CD4-positive, CD25-positive, alpha-beta regulatory T cell (primary cell): ENCODE measurements around the gene CCR5. TPM values are rescaled to one million over a fixed set of nuclear protein-coding genes. Genes with fewer than 3 reads are reported as not detected.

Experiments used
- ATAC-seq, 2 donors: fragments of 150-1000 bp; cut with Tn5 transposase; one replicate each; pipeline ENCODE4 v1.10.0; 2021; ENCODE audit warnings: low read depth in 2 of 2, moderate number of reproducible peaks in 2 of 2, moderate library complexity in 1 of 2
- DNase-seq, 3 donors: peaks; one replicate each; pipeline versions ENCODE4 v3.0.0 to v3.0.0-alpha.2; 2012 to 2022; ENCODE audit warnings: mixed read lengths in 1 of 3
- H3K27ac ChIP-seq: one replicate; pipeline ENCODE4 v1.7.0; 2013; ENCODE audit warnings: mild to moderate bottlenecking, low read length; ENCODE audit not compliant: insufficient read depth, poor library complexity, severe bottlenecking
- H3K27me3 ChIP-seq: one replicate; pipeline ENCODE4 v1.7.0; 2013; ENCODE audit warnings: low read length; ENCODE audit not compliant: control insufficient read depth, insufficient read depth
- H3K36me3 ChIP-seq: one replicate; pipeline ENCODE4 v1.7.0; 2013; ENCODE audit warnings: mild to moderate bottlenecking, low read length, moderate library complexity; ENCODE audit not compliant: control insufficient read depth, insufficient read depth
- H3K4me1 ChIP-seq: 2 replicates; pipeline ENCODE4 v1.7.0; 2013; ENCODE audit warnings: mild to moderate bottlenecking, low read length; ENCODE audit not compliant: insufficient read depth, control insufficient read depth, poor library complexity, severe bottlenecking
- H3K4me3 ChIP-seq: one replicate; pipeline ENCODE4 v1.7.0; 2013; ENCODE audit warnings: low read depth, mild to moderate bottlenecking, low read length, moderate library complexity
- H3K9me3 ChIP-seq, 2 experiments: 1 replicate in 1 of 2; 2 replicates in 1 of 2; pipeline ENCODE4 v1.7.0; 2013; ENCODE audit warnings: low read length in 2 of 2, mild to moderate bottlenecking in 1 of 2, moderate library complexity in 1 of 2; ENCODE audit not compliant: control insufficient read depth in 2 of 2
- H3K27ac Mint-ChIP-seq, 3 donors: one replicate each; pipeline ENCODE4 v1.8.0; 2020 to 2022; ENCODE audit warnings: mild to moderate bottlenecking in 3 of 3, mixed read lengths in 3 of 3, moderate library complexity in 2 of 3
- H3K27me3 Mint-ChIP-seq: one replicate; pipeline ENCODE4 v1.8.0; 2022; ENCODE audit warnings: mild to moderate bottlenecking, mixed read lengths
- H3K36me3 Mint-ChIP-seq: one replicate; pipeline ENCODE4 v1.8.0; 2020; ENCODE audit warnings: mixed read lengths
- H3K4me1 Mint-ChIP-seq, 4 donors: one replicate each; pipeline ENCODE4 v1.8.0; 2020 to 2022; ENCODE audit warnings: mixed read lengths in 4 of 4, mild to moderate bottlenecking in 1 of 4
- H3K4me3 Mint-ChIP-seq, 4 donors: one replicate each; pipeline ENCODE4 v1.8.0; 2020 to 2022; ENCODE audit warnings: mild to moderate bottlenecking in 4 of 4, mixed read lengths in 4 of 4, moderate library complexity in 3 of 4
- H3K9me3 Mint-ChIP-seq, 7 donors: one replicate each; pipeline ENCODE4 v1.8.0; 2020 to 2022; ENCODE audit warnings: mixed read lengths in 7 of 7, mild to moderate bottlenecking in 3 of 7, moderate library complexity in 2 of 7
- polyA plus RNA-seq, 4 donors: library from polyadenylated mRNA; unstranded; fragments of 300-500 nt; fragmentation: Illumina TruSeq; gene quantifications; one replicate each; pipeline ENCODE4 v1.2.3, GENCODE V29; 2021
- total RNA-seq: library from RNA; stranded (reverse); gene quantifications from one replicate; pipeline ENCODE4 v1.2.3, GENCODE V29; 2022

The CCR5 gene
- total and polyA plus RNA-seq, 5 donors from 2014 or later = 10.9 to 18.6 (median 15.8) TPM

GRCh38 chr3:46337911-46338310 lies 32.8 kb upstream of the CCR5 start:
- H3K27me3 ChIP-seq = no peaks in the 10 kb centered on the region
- Mint-ChIP-seq H3K4me1 (peaks cover 0 to 5% (median 3%) of the 10 kb centered on the region in 4 donors), H3K9me3 (peaks cover 2 to 30% (median 13%) of the 10 kb centered on the region in 7 donors), H3K27me3 (no peaks in the 10 kb centered on the region), H3K27ac (no peak overlapping the region), H3K4me3 (no peak overlapping the region), H3K36me3 (peaks cover 7% of the 10 kb centered on the region)
- peaks cover 16 to 28% of the 10 kb centered on the region in 2 experiments for H3K9me3 ChIP-seq
- no peak overlapping the region for H3K4me3 ChIP-seq
- no peaks in the 10 kb centered on the region for H3K36me3 ChIP-seq
- H3K4me1 ChIP-seq = no peaks in the 10 kb centered on the region
- no peak for DNase-seq
- no peak overlapping the region for H3K27ac ChIP-seq
- no peak for ATAC-seq

- no peak for ATAC-seq
- H3K4me1 Mint-ChIP-seq = peaks cover 0 to 4% (median 3%) of the 10 kb centered on the region in 4 donors
- Histone ChIP-seq H3K9me3 (peaks cover 16 to 28% of the 10 kb centered on the region in 2 experiments), H3K4me3 (no peak overlapping the region), H3K27ac (no peak overlapping the region), H3K4me1 (no peaks in the 10 kb centered on the region), H3K36me3 (no peaks in the 10 kb centered on the region), H3K27me3 (no peaks in the 10 kb centered on the region)
- H3K27me3 Mint-ChIP-seq = no peaks in the 10 kb centered on the region
- H3K36me3 Mint-ChIP-seq = peaks cover 7% of the 10 kb centered on the region
- DNase-seq = no peak
- H3K9me3 Mint-ChIP-seq = peaks cover 2 to 30% (median 13%) of the 10 kb centered on the region in 7 donors
- H3K4me3 Mint-ChIP-seq = no peak overlapping the region
- no peak overlapping the region for H3K27ac Mint-ChIP-seq
These were observed 31.9 kb upstream of the CCR5 start for GRCh38 chr3:46338840-46339239.

GRCh38 chr3:46344476-46344875 lies 26.3 kb upstream of the CCR5 start:
- Mint-ChIP-seq H3K27me3 (no peaks in the 10 kb centered on the region), H3K4me3 (no peak overlapping the region), H3K4me1 (peaks cover 11 to 18% (median 14%) of the 10 kb centered on the region in 4 donors), H3K36me3 (no peaks in the 10 kb centered on the region), H3K9me3 (peaks cover 1 to 16% (median 7%) of the 10 kb centered on the region in 7 donors), H3K27ac (no peak overlapping the region)
- no peaks in the 10 kb centered on the region for H3K27me3 ChIP-seq
- no peak overlapping the region for H3K27ac ChIP-seq
- peaks cover 15% of the 10 kb centered on the region for H3K4me1 ChIP-seq
- DNase-seq = no peak
- peaks cover 2 to 7% of the 10 kb centered on the region in 2 experiments for H3K9me3 ChIP-seq
- ATAC-seq = no peak
- H3K4me3 ChIP-seq = no peak overlapping the region
- H3K36me3 ChIP-seq = no peaks in the 10 kb centered on the region

DNA sequence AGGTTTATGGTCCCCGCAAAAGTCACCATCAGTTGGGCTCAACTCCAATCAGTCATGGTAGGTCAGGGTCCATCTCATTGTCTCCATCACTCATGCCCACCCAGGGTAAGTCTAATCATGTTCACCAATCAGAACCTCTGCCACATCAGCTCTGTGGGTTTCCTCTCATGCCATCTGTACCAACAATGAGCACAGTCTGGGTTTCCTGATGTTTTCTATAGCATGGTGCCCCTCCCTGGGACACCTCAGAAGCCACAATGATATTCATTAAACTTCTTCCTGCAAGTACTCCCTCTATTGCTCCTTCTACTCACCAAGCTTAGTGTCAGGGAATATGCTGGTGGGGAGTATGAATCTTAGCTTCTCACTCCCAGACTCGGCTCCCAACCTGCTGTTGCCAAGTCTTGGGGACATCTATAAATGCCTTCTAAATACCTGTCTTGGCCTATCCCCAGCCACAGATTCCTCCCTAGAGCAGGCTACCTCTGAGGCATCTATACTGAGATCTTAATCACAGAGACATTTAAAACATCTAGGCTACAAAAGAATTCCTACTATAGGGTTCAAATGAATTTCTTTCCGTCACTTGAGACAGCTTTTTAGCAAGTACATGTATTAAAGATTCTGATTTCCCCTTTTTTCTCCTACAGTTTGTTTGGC lies 21.8 kb upstream of the CCR5 start:
- Histone ChIP-seq H3K27ac (peak overlapping the region; percentile 49), H3K9me3 (no peaks in the 10 kb centered on the region), H3K27me3 (no peaks in the 10 kb centered on the region), H3K36me3 (no peaks in the 10 kb centered on the region), H3K4me3 (peak overlapping the region; percentile 68), H3K4me1 (peaks cover 29% of the 10 kb centered on the region)
- Mint-ChIP-seq H3K9me3 (peaks cover 0 to 8% (median 1%) of the 10 kb centered on the region in 7 donors), H3K4me1 (peaks cover 20 to 57% (median 41%) of the 10 kb centered on the region in 4 donors), H3K36me3 (no peaks in the 10 kb centered on the region), H3K4me3 (peak overlapping the region; percentile 26 to 79 (median 54)), H3K27me3 (no peaks in the 10 kb centered on the region), H3K27ac (peak overlapping the region; percentile 60 to 88 (median 75))
- peak in 1 of 3 donors; percentile 63 for DNase-seq
- no peak for ATAC-seq

GRCh38 chr3:46349484-46350261 lies 21.1 kb upstream of the CCR5 start:
- Mint-ChIP-seq H3K36me3 (no peaks in the 10 kb centered on the region), H3K4me1 (peaks cover 20 to 61% (median 44%) of the 10 kb centered on the region in 4 donors), H3K27ac (peak overlapping the region; percentile 47 to 88 (median 60)), H3K4me3 (peak overlapping the region; percentile 26 to 79 (median 54)), H3K9me3 (peaks cover 0 to 8% (median 1%) of the 10 kb centered on the region in 7 donors), H3K27me3 (no peaks in the 10 kb centered on the region)
- peak in 2 of 3 donors; percentile 28 to 82 for DNase-seq
- H3K27me3 ChIP-seq = no peaks in the 10 kb centered on the region
- H3K4me3 ChIP-seq = peak overlapping the region; percentile 68
- H3K36me3 ChIP-seq = no peaks in the 10 kb centered on the region
- H3K27ac ChIP-seq = peak overlapping the region; percentile 51
- H3K4me1 ChIP-seq = peaks cover 29% of the 10 kb centered on the region
- ATAC-seq = peak; percentile 25 to 35
- no peaks in the 10 kb centered on the region for H3K9me3 ChIP-seq

DNA sequence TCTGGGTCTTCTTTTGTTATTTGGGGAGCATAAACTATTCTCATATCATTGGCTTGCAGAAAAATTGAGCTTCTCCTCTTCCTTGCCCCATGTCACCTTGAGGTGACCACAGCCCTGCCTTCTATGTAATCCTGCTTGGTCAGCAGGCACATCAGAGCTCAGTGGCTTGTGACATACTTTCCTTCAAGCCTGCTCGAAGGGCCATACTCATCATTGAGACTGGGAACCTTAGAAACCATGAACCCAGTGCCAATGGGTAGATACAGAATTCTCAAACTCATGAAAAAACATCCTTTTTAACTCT lies 20.5 kb upstream of the CCR5 start:
- Histone ChIP-seq H3K27ac (peak overlapping the region; percentile 51), H3K36me3 (no peaks in the 10 kb centered on the region), H3K4me3 (peak overlapping the region; percentile 68), H3K9me3 (no peaks in the 10 kb centered on the region), H3K27me3 (no peaks in the 10 kb centered on the region), H3K4me1 (peaks cover 29% of the 10 kb centered on the region)
- H3K27me3 Mint-ChIP-seq = peaks cover 3% of the 10 kb centered on the region
- no peaks in the 10 kb centered on the region for H3K36me3 Mint-ChIP-seq
- H3K4me1 Mint-ChIP-seq = peaks cover 24 to 61% (median 49%) of the 10 kb centered on the region in 4 donors
- DNase-seq (no peak), ATAC-seq (no peak)
- peaks cover 0 to 8% (median 2%) of the 10 kb centered on the region in 7 donors for H3K9me3 Mint-ChIP-seq
- peak overlapping the region in 3 of 4 donors; percentile 26 to 63 (median 44) for H3K4me3 Mint-ChIP-seq
- H3K27ac Mint-ChIP-seq = peak overlapping the region; percentile 6 to 88 (median 44)

GRCh38 chr3:46351646-46352045 lies 19.1 kb upstream of the CCR5 start:
- Histone ChIP-seq H3K4me1 (peaks cover 29% of the 10 kb centered on the region), H3K4me3 (no peak overlapping the region), H3K27ac (no peak overlapping the region), H3K9me3 (no peaks in the 10 kb centered on the region), H3K36me3 (no peaks in the 10 kb centered on the region), H3K27me3 (no peaks in the 10 kb centered on the region)
- DNase-seq (no peak), ATAC-seq (no peak)
- H3K4me3 Mint-ChIP-seq = no peak overlapping the region
- peak overlapping the region in 1 of 3 donors; percentile 50 for H3K27ac Mint-ChIP-seq
- peaks cover 4% of the 10 kb centered on the region for H3K27me3 Mint-ChIP-seq
- H3K36me3 Mint-ChIP-seq = no peaks in the 10 kb centered on the region
- H3K9me3 Mint-ChIP-seq = peaks cover 0 to 4% (median 3%) of the 10 kb centered on the region in 7 donors
- H3K4me1 Mint-ChIP-seq = peaks cover 24 to 63% (median 54%) of the 10 kb centered on the region in 4 donors
